ENCODE measurements around the gene GSTM2. TPM values are rescaled to one million over a fixed set of nuclear protein-coding genes. Genes with fewer than 3 reads are reported as not detected.

Gene GSTM2
- total RNA-seq, 1 experiment from 2014 or later, result 5.9 TPM

DNA sequence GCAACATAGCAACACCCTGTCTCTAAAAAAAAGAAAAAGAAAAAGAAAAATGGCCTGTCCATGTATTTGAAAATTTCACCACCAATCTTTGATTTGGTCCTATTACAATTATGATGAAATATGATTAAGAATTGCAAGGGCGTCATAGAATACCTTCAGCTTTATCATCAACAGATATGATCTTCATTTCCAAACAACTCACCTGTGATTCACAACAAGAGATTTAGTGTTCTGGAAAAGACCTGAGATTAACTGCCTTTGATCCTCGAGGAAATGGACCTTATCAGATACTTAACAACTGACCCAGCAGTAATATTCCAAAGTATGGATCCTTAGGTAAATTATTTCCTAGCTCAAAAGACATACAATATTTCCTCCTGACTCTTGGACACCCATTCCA is 15.5 kb upstream of the GSTM2 start:
- no TSS peak for BruUV-seq (replicated peaks)
- no peaks in the 10 kb centered on the region for H3K36me3 ChIP-seq (ENCODE audit: control insufficient read depth in 1 of 2, insufficient read depth in 2 of 2, low read length in 2 of 2)
- no peaks in the 10 kb centered on the region for H4K20me1 ChIP-seq (ENCODE audit: insufficient read depth)
- no peak overlapping the region for H3K4me3 ChIP-seq (replicated peaks in 1 of 2; ENCODE audit: low read depth in 1 of 2, low read length in 2 of 2)
- ChIA-PET POLR2A (no interaction called here), RAD21 (ENCODE audit: low non-redundant PET in 1 of 2, low total read pairs in 2 of 2, uncharacterized antibody in 2 of 2, unreplicated experiment in 2 of 2) (no interaction called here), CTCF (interaction anchor here (0.6 to 3.3 kb wide), 3 partner anchors 9 to 106 kb away, joined by 3 to 21 read pairs (median 3); no protein-coding TSS in a partner anchor)
- ATAC-seq, result no peak
- intact Hi-C loops (cut with micrococcal nuclease), result no loop called here
- no peaks in the 10 kb centered on the region for H3K79me2 ChIP-seq (ENCODE audit: insufficient read depth, low read length)
- no peaks in the 10 kb centered on the region for H3K9me3 ChIP-seq (ENCODE audit: control insufficient read depth in 1 of 2, insufficient read depth in 1 of 2, low read depth in 1 of 2, low read length in 2 of 2)
- H2AFZ ChIP-seq (ENCODE audit: low read depth, low read length, poor library complexity, severe bottlenecking), result no peak overlapping the region
- no peak overlapping the region for H3K4me2 ChIP-seq (ENCODE audit: low read length)
- TF ChIP-seq EZH2phosphoT487 (IDR thresholded peaks at IDR 0.05; ENCODE audit: borderline replicate concordance), result no peak
- TF ChIP-seq POLR2AphosphoS5 (IDR thresholded peaks at IDR 0.05; ENCODE audit: low read depth, low read length), result no peak
- no peak for TF ChIP-seq ELF1 (IDR thresholded peaks at IDR 0.05; ENCODE audit: borderline replicate concordance, low read depth)
- TF ChIP-seq ATF3 (IDR thresholded peaks at IDR 0.05), result no peak
- TF ChIP-seq FOSL1 (IDR thresholded peaks at IDR 0.05; ENCODE audit: low read depth), result no peak
- TF ChIP-seq TCF7L2 (IDR thresholded peaks at IDR 0.05; ENCODE audit: borderline replicate concordance, extremely low read depth, insufficient read depth, insufficient read length), result no peak
- no peak for TF ChIP-seq POLR2A (IDR thresholded peaks at IDR 0.05; ENCODE audit: borderline replicate concordance, extremely low read depth, insufficient read depth, insufficient read length)
- TF ChIP-seq JUND (IDR thresholded peaks at IDR 0.05), result no peak
- no peak for TF ChIP-seq EGR1 (IDR thresholded peaks at IDR 0.05; ENCODE audit: low read depth)
- no peaks in the 10 kb centered on the region for H3K9me2 ChIP-seq (ENCODE audit: insufficient read depth)
- H3K27ac ChIP-seq (ENCODE audit: low read depth, low read length), result no peak overlapping the region
- peaks cover 10% of the 10 kb centered on the region; the same call in 1 of the 2 replicates for H3K27me3 ChIP-seq (ENCODE audit: insufficient read depth, low read length)
- peaks cover 0 to 20% of the 10 kb centered on the region in 2 experiments; a peak in 3 of 4 replicates for H3K4me1 ChIP-seq (ENCODE audit: control insufficient read depth in 1 of 2, insufficient read depth in 2 of 2, low read length in 2 of 2)
- DNase-seq (ENCODE audit: low read depth, low spot score), result no peak
- H3K9ac ChIP-seq (ENCODE audit: low read length), result no peak overlapping the region

DNA sequence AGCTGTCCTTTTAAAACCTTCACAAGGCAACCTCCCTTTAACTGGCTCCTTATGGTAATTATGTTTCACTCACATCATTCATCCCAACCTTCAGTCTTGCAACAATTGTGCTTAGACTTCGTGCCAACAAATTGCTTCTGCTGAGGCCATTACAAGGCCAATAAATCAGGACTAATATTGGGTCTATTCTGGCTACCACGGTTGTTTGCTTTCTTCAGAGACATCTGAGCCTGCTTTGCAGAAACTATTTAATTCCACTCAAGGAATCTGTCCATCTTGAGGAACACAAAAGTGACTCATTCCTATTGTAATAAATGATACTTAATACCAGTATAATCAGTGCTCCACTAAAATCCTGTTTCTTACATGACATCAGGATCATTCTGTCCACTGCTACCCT is 14.6 kb upstream of the GSTM2 start:
- ChIA-PET CTCF (interaction anchor here (3.3 kb wide), 1 partner anchor 13 kb away, joined by 21 read pairs; no protein-coding TSS in a partner anchor), RAD21 (ENCODE audit: low non-redundant PET in 1 of 2, low total read pairs in 2 of 2, uncharacterized antibody in 2 of 2, unreplicated experiment in 2 of 2) (no interaction called here), POLR2A (no interaction called here)
- no peak overlapping the region for H2AFZ ChIP-seq (ENCODE audit: low read depth, low read length, poor library complexity, severe bottlenecking)
- DNase-seq (ENCODE audit: low read depth, low spot score), result no peak
- H3K27ac ChIP-seq (ENCODE audit: low read depth, low read length), result no peak overlapping the region
- no peak for TF ChIP-seq EGR1 (IDR thresholded peaks at IDR 0.05; ENCODE audit: low read depth)
- no peak for TF ChIP-seq CTCF (IDR thresholded peaks at IDR 0.05 in 2 of 3, conservative IDR thresholded peaks at IDR 0.05 in 1 of 3; ENCODE audit: borderline replicate concordance in 1 of 3, insufficient read depth in 1 of 3, low read depth in 2 of 3, low read length in 2 of 3)
- no peaks in the 10 kb centered on the region for H3K79me2 ChIP-seq (ENCODE audit: insufficient read depth, low read length)
- no peaks in the 10 kb centered on the region for H4K20me1 ChIP-seq (ENCODE audit: insufficient read depth)
- H3K36me3 ChIP-seq (ENCODE audit: control insufficient read depth in 1 of 2, insufficient read depth in 2 of 2, low read length in 2 of 2), result no peaks in the 10 kb centered on the region
- H3K4me3 ChIP-seq (replicated peaks in 1 of 2; ENCODE audit: low read depth in 1 of 2, low read length in 2 of 2), result no peak overlapping the region
- H3K4me1 ChIP-seq (ENCODE audit: control insufficient read depth in 1 of 2, insufficient read depth in 2 of 2, low read length in 2 of 2), result peaks cover 0 to 21% of the 10 kb centered on the region in 2 experiments; a peak in 3 of 4 replicates
- no peak overlapping the region for H3K4me2 ChIP-seq (ENCODE audit: low read length)
- intact Hi-C loops (cut with micrococcal nuclease), result no loop called here
- BruUV-seq (replicated peaks), result no TSS peak
- ATAC-seq, result no peak
- H3K9me2 ChIP-seq (ENCODE audit: insufficient read depth), result no peaks in the 10 kb centered on the region
- H3K9ac ChIP-seq (ENCODE audit: low read length), result no peak overlapping the region
- no peaks in the 10 kb centered on the region for H3K9me3 ChIP-seq (ENCODE audit: control insufficient read depth in 1 of 2, insufficient read depth in 1 of 2, low read depth in 1 of 2, low read length in 2 of 2)
- peaks cover 10% of the 10 kb centered on the region; the same call in 1 of the 2 replicates for H3K27me3 ChIP-seq (ENCODE audit: insufficient read depth, low read length)
